Activated CD8-positive, alpha-beta memory T cell treated with anti-CD3 and anti-CD28 coated beads for 1 hour (primary cell): ENCODE data around the gene LDB1.

Experiments used
- DNase-seq, 2 donors: peaks; one replicate each; pipeline ENCODE4 v3.0.0-alpha.2; 2020; ENCODE audit warnings: low read depth in 1 of 2; ENCODE audit errors: extremely low read depth in 1 of 2

Gene LDB1, protein sequence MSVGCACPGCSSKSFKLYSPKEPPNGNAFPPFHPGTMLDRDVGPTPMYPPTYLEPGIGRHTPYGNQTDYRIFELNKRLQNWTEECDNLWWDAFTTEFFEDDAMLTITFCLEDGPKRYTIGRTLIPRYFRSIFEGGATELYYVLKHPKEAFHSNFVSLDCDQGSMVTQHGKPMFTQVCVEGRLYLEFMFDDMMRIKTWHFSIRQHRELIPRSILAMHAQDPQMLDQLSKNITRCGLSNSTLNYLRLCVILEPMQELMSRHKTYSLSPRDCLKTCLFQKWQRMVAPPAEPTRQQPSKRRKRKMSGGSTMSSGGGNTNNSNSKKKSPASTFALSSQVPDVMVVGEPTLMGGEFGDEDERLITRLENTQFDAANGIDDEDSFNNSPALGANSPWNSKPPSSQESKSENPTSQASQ

DNA sequence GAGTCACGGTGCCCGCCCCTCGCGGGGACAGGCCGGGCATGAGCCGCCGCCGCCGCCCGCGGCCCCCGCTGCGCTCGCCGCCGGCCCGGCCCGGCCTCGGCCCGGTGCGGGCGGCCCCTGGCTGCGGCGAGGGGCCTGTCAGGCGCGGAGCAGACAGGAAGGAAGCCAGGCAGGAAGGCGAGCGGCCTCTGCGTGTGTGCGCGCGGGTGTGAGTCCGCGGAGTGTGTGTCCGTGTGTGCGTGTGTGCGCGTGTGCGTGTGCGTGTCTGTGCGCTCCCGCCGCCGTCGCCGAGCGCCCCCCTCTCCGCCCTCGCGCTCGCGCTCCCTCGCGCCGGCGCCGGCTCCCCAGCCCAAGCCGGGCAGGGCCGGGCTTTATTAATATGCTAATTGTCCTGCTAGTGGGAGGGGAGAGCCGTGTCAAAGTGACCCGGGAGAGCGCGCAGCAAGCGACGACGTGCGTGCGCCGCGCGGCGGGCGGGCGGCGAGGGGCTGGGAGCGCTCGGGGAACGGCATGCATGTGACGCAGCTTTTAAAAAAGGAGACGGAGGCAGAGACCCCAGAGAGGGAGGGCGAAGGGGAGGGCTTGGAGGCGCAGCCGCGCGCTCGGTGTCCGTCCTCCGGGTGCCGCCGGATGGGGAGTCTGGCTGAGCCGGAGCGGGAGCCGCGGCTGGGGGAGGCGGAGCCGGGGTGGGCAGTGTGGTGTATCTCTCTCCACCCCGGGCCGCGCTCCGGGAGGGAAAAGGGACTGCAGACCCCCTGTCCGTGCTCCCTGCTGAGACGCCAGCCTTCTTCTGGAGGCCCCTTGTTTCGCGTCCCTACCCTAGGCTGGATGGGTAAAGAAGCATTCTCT is at the start of gene LDB1:
Gene LDB1 (minus strand): TSS at position 227 of the 849 bp plus-strand sequence. CDS start 258 bp downstream, outside the sequence.
- DNase-seq = peak in 1 of 2 donors; percentile 45

DNA sequence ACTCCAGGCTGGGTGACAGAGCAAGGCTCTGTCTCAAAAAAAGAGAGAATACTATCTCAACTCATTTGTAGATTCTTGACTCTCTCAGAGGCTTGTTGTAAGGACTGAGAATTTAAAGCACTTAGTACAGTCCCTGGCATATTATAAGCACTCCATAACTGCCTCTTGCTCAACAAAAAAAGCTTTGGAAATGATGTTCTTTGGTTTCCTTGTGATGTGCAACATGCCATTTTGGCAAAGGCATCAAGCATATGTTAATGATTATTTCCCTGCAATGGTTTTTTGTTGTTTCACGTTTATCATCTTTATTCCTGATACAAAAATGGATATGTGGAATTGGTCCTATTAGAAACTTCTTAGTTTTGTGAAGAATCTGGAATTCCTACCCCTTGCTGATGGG is 47.7 kb upstream of the LDB1 start:
- DNase-seq = no peak

DNA sequence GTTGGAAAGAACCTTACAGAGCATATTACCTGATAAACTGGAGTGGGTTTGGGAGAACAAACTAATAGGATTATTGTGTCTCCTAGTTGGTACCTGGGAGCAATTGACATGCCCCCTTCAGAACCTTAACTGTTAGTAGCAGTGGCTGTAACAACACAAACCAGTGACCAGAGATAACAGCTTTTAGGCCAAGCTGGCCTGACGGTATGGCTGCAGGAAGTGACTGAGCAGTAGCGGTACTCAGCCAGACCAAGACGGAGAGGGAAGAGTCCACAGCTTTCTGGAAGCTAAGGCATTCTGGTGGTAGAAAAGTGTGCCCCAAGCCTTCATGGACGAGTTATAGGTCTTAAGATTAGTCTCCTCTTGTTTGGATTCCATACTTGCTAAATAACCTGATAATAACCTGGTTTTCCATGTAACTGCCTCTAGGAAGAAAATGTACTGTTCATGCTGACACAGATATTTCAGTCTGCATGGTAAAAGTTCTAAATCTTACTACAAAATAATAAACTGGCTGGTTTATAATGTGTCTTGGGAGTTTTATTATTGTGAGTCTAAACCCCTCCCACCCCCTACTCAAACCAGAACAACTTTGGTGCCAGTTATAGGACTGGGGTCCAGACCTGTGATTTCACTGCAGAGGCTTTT is 43.3 kb upstream of the LDB1 start:
- no peak for DNase-seq

DNA sequence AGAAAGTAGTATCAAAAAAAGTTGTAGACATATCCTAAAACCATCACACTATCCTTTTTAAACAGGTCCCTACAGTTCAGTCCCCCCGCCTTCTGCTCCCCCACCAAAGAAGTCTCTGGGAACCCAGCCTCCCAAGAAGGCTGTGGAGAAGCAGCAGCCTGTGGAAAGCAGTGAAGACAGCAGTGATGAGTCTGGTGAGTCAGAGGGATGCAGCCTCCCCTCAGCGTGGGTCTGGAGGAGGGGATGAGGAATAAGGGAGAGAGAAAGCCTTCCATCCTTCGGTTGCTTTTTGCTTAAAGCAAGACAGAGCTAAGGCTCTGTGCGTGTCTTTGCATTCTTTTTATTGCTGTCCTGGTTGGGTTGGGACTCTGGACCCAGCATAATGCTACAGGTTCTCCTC is 39.7 kb upstream of the LDB1 start:
- DNase-seq = no peak

DNA sequence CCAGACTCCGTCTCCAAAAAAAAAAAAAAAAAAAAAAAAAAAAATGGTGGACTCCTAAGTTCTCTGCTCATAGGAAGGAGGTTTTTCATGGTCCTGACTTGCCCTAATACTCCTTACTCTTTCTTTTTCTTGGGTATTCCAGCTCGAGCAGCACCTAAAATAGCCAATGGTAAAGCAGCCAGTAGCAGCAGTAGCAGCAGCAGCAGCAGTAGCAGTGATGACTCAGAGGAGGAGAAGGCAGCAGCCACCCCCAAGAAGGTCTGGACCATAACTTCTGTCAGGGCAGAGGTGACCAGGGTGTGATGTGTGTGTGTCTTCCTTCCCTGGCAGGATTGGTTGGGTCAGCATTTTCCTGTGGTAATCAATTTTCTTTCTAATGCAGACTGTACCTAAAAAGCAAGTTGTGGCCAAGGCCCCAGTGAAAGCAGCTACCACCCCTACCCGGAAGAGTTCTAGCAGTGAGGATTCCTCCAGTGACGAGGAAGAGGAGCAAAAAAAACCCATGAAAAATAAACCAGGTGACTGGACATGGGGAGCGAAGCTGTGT is 39.0 kb upstream of the LDB1 start:
- no peak for DNase-seq

DNA sequence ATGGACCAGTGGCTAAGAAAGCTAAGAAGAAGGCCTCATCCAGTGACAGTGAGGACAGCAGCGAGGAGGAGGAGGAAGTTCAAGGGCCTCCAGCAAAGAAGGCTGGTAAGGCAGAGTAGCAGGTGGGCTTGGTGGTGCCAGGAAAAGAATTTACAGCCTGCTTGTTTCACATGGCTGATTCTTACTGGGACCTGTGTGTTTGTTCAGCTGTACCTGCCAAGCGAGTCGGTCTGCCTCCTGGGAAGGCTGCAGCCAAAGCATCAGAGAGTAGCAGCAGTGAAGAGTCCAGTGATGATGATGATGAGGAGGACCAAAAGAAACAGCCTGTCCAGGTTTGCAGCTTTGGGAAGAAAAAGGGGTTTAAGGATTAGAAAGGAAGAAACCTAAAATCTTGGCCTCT is 37.1 kb upstream of the LDB1 start:
- DNase-seq = no peak

DNA sequence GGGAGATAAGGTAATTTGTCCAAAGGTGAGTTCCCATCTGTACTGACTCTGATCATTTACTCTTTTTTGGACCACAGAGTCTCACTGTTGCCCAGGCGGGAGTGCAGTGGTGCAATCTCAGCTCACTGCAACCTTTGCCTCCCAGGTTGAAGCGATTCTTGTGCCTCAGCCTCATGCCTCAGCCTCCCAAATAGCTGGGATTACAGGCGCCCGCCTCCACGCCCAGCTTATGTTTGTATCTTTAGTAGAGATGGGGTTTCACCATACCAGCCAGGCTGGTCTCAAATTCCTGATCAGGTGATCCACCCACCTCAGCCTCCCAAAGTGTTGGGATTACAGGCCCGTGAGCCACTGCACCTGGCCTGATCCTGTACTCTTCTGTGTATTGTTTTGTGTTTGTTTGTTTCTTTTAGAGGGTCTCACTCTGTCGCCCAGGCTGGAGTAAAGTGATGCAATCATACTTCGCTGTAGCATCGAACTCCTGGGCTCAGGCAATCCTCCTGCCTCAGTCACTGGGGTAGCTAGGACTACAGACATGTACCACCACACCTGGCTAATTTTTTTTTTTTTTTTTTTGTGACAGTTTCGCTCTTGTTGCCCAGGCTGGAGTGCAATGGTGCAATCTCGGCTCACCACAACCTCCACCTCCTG is 34.4 kb upstream of the LDB1 start:
- DNase-seq = no peak

DNA sequence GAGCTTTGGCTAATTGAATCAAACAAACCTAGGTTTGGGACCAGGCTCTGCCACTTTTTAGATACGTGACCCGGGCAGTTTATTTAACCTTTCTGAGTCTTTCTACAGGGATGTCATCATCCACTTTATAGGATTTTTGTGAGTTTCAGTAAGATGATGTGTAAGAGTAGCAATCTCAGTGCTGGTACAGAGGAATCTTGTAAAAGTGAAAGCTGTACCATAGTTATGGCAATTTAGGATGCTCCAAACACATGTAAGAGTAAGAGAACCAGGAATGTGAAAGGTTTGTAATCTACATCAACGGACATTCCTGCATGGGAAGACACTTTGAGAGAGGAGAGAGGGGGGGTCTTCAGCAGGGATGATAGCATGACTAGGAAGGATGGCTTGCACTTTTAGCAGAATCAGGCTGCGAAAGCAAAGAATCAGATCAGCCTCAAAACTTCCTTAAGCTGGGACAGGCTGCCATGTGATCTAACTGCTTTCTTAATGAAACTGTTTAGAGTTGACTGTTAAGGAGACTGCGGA is 33.0 kb upstream of the LDB1 start:
- DNase-seq = no peak

DNA sequence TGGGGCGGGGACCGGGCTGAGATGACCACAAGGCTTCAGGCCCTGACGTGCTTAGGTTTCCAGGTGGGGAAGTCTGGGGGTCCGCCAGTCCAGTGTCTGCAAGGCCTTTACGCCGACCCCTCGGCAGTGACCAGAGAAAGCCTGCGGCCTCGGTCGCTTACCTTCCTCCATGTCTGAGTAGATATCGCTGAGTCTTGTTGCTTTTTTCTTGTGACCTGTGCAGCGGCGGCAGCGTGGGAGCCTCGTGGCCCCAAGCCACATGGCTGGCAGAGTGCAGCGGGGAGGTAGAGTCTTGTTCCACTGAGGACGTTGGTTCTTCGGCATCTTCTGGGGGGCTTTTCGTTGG is 32.4 kb upstream of the LDB1 start:
- no peak for DNase-seq

DNA sequence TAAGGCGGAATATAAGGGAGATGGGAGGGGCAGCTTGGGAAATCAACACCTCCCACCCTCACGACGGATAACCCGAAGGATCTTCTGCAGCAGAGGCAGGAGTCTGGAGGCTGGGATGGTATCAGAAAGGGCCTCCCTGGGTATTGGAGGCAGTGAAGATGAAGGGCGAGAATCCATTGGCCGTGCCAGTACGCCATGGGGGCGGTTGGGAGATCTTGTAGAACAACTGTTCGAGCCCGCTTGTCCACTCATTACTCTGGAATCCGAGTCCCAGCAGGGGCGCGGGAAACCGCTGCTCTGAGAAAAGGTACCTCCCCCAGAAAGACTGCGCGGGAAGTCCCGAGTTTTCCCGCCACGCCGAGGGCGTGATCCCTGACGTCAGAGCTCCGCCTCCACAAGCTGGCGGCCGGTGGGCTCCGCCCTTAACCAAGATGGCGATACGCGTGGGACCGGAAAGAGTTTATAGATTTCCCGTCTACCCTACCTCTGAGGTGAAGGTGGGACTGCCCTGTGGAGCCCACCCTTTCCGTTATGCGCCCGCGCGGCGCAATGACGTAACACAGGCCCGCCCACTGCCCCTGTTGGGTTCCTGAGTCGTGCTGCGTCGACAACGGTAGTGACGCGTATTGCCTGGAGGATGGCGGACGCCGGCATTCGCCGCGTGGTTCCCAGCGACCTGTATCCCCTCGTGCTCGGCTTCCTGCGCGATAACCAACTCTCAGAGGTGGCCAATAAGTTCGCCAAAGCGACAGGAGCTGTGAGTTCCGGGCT is 31.8 kb upstream of the LDB1 start, which contains the start of gene NOLC1:
Gene NOLC1 (plus strand): TSS at position 616 of the 771 bp plus-strand sequence. CDS start 22 bp downstream, at position 638.
- DNase-seq = peak; percentile 98 to 99

DNA sequence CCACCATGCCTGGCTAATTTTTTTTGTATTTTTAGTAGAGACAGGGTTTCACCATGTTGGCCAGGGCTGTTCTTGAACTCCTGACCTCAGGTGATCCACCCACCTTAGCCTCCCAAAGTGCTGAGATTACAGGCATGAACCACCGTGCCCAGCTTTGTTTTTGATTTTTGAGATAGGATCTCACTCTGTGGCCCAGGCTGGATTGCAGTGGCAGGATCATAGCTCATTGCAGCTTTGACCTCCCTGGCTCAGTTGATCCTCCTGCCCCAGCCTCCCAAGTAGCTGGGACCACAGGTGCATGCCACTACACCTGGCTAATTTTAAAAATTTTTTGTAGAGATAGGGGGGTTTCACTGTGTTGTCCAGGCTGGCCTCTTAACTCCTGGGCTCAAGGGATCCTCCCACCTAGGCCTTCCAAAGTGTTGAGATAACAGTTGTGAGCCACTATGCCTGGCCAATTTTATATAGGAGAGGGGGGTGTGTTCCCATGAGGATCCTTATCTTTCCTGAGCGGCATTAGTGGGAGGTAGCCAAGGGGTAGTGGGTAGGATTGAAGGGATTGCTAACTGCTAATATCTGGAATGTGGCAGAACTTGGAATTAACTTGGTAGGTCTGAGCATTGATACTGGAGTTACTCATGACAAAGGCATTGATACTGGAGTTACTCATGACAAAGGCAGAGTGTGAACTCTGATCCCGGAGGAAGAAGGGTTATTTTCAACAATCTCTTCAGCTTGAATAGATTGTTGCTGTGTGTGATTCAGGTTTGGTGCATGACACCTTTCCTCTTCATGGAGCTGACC is 31.0 kb upstream of the LDB1 start:
- DNase-seq = no peak

DNA sequence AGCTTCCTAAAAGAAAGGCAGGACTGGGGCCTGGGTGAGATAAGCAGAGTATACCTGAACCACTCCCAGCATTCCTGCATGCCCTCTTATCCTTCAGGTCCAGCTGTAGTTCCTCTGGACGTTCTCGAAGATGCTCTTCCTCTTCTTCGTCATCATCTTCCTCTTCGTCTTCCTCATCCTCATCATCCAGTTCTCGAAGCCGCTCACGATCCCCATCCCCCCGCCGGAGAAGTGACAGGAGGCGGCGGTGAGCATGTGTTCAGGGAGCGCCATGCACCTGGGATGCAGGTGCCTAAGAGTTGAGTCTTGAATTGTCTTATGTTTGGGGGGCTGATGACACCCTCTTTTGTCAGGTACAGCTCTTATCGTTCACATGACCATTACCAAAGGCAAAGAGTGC is 28.1 kb upstream of the LDB1 start:
- DNase-seq = no peak

DNA sequence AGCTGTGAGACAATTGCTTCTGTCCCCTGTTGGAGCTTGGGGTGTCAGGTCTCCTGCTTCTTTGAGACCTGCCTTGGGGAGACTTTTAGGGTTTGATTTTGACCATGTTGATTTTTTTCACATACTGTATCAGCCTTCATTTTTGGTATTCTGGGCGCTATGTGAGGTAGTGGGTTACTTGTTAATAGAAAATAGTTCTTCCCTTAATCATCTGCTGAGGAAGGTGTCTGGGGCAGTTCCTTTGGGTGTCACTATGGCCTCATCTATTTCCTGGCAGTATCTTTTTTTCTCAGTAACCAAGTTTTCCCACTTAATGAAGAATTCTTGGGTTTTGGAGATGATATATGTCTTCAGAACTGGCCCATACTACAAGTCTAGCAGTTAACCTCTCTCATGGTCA is 27.4 kb upstream of the LDB1 start:
- DNase-seq = no peak

DNA sequence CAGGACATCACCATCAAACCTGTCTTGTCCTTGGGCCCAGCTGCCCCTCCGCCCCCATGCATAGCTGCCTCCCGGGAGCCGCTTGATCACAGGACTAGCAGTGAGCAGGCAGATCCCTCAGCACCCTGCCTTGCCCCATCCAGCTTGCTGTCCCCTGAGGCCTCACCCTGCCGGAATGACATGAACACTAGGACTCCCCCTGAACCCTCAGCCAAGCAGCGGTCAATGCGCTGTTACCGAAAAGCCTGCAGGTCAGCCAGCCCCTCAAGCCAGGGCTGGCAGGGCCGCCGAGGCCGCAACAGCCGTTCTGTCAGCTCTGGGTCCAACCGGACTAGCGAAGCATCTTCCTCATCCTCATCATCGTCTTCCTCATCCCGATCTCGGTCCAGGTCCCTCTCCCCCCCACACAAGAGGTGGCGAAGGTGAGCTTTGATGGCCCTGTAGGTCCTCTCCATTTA is 26.8 kb upstream of the LDB1 start:
- no peak for DNase-seq

DNA sequence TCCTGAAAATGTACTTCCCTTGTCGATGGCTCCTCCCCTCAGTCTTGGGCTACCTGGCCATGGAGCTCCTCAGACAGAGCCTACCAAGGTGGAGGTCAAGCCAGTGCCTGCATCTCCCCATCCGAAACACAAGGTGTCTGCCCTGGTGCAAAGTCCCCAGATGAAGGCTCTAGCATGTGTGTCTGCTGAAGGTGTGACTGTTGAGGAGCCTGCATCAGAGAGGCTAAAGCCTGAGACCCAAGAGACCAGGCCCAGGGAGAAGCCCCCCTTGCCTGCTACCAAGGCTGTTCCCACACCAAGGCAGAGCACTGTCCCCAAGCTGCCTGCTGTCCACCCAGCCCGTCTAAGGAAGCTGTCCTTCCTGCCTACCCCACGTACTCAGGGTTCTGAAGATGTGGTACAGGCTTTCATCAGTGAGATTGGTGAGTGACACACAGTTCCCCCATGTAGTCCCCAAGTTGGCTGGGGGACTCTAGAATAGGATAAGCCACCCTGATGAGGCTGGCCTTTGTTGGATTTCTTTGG is 21.5 kb upstream of the LDB1 start:
- DNase-seq = no peak

DNA sequence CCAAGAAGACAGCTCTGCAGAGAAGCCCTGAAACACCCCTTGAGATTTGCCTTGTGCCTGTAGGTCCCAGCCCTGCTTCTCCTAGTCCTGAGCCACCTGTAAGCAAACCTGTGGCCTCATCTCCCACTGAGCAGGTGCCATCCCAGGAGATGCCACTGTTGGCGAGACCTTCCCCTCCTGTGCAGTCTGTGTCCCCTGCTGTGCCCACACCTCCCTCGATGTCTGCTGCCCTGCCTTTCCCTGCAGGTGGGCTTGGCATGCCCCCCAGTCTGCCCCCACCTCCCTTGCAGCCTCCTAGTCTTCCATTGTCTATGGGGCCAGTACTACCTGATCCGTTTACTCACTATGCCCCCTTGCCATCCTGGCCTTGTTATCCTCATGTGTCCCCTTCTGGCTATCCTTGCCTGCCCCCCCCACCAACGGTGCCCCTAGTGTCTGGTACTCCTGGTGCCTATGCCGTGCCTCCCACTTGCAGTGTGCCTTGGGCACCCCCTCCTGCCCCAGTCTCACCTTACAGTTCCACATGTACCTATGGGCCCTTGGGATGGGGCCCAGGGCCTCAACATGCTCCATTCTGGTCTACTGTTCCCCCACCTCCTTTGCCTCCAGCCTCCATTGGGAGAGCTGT is 20.9 kb upstream of the LDB1 start:
- DNase-seq = no peak

DNA sequence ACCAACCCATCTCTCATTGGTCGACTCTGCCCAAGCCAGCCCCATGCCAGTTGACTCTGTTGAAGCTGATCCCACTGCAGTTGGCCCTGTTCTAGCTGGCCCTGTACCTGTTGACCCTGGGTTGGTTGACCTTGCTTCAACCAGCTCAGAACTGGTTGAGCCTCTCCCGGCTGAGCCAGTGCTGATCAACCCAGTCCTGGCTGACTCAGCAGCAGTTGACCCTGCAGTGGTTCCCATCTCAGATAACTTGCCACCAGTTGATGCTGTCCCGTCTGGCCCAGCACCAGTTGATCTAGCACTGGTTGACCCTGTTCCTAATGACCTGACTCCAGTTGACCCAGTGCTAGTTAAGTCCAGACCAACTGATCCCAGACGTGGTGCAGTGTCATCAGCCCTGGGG is 20.1 kb upstream of the LDB1 start:
- DNase-seq = no peak
